ENCODE results near the gene NRGN. TPM values are rescaled to one million over a fixed set of nuclear protein-coding genes. Genes with fewer than 3 reads are reported as not detected.

The NRGN gene
- polyA plus RNA-seq, 1 experiment = 3.4 TPM

- H3K27me3 ChIP-seq (ENCODE audit: control insufficient read depth, insufficient read depth, low read length) = peaks cover 15% of the 10 kb centered on the region
- TF ChIP-seq, protein P1, sequence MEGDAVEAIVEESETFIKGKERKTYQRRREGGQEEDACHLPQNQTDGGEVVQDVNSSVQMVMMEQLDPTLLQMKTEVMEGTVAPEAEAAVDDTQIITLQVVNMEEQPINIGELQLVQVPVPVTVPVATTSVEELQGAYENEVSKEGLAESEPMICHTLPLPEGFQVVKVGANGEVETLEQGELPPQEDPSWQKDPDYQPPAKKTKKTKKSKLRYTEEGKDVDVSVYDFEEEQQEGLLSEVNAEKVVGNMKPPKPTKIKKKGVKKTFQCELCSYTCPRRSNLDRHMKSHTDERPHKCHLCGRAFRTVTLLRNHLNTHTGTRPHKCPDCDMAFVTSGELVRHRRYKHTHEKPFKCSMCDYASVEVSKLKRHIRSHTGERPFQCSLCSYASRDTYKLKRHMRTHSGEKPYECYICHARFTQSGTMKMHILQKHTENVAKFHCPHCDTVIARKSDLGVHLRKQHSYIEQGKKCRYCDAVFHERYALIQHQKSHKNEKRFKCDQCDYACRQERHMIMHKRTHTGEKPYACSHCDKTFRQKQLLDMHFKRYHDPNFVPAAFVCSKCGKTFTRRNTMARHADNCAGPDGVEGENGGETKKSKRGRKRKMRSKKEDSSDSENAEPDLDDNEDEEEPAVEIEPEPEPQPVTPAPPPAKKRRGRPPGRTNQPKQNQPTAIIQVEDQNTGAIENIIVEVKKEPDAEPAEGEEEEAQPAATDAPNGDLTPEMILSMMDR (IDR thresholded peaks at IDR 0.05; ENCODE audit: low read depth, low read length) = no peak
- POLR2A ChIA-PET = interaction anchor here (0.6 kb wide), 1 partner anchor 65 kb away, joined by 3 read pairs; the partner anchor contains the start of gene SPA17
- DNase-seq (ENCODE audit: low read depth, low spot score) = no peak
- peak overlapping the region; percentile 65 for H3K4me3 ChIP-seq (ENCODE audit: low read depth, low read length)
- H3K9me3 ChIP-seq (ENCODE audit: control insufficient read depth, insufficient read depth, low read length) = no peaks in the 10 kb centered on the region; the same call in 1 of the 2 replicates
- no peak overlapping the region for H3K27ac ChIP-seq (ENCODE audit: low read depth, low read length)
- CTCF ChIA-PET = interaction anchor here (0.9 to 3.1 kb wide), 9 partner anchors 10 to 95 kb away, joined by 4 to 19 read pairs (median 6); partner anchors contain the start of gene ESAM
Observed at GRCh38 chr11:124738713-124739478, 846 bp upstream of the NRGN start.

DNA sequence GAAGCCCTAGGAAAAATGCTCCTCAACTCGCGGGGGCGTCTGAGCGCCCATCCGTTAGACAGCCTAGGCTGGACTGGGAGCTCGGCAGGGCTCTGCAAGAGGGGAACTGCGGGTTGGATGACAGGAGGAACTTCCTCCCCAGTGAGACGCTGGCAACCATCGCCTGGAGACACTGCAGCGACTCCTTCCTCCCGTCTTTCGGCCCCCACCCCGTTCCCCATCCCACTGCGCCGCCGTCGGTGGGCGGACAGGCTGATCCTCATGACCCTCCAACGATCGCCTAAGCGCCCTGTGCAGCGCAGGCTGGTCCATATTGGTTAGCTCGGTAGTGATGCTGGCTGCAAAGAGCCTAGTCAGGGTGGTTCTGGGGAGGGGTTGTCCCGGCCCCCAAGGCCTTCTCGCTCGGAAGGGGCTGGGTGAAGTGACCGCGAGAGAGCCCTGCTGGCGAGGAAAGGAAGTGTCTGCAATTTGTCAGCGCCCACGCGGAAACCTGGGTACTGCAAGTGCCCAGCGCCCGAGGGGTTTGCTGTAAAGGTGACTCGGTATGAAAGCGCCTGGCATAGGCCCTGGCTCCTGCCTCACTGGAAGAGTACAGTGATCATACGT lies 638 bp downstream of the NRGN start:
- no peak overlapping the region for H3K27ac ChIP-seq (ENCODE audit: low read depth, low read length)
- POLR2A ChIA-PET = interaction anchor here (0.6 to 1.4 kb wide), 2 partner anchors 67 to 81 kb away, joined by 4 to 7 read pairs; partner anchors contain the start of genes SIAE and SPA17
- H3K9me3 ChIP-seq (ENCODE audit: control insufficient read depth, insufficient read depth, low read length) = peaks cover 2% of the 10 kb centered on the region; the same call in 1 of the 2 replicates
- TF ChIP-seq, protein P1 (IDR thresholded peaks at IDR 0.05; ENCODE audit: low read depth, low read length) = peak; percentile 55
- peaks cover 15% of the 10 kb centered on the region for H3K27me3 ChIP-seq (ENCODE audit: control insufficient read depth, insufficient read depth, low read length)
- DNase-seq (ENCODE audit: low read depth, low spot score) = no peak
- CTCF ChIA-PET = interaction anchor here (0.6 to 3.1 kb wide), 10 partner anchors 9 to 187 kb away, joined by 3 to 16 read pairs (median 4); partner anchors contain the start of gene ESAM
- peak overlapping the region; percentile 65 for H3K4me3 ChIP-seq (ENCODE audit: low read depth, low read length)

DNA sequence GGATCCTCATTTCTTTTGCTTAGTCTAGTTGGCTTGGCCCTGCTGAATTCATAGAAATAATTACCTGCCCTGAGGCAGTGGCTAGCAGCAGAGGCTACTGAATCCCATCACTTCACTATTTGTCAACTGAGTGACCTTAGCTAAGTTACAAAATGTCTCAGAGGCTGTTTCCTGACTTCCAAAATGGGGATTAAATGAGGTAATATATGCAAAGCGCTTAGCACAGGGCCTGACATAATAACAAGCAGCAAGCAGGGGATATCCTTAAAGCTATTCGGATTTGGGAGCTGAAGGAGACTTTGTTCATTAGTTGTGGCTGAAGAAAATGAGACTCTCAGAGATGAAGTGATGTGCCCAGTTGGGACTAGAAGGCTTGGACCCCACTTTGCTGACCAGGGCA lies 2.8 kb downstream of the NRGN start:
- POLR2A ChIA-PET = no interaction called here
- no peak overlapping the region for H3K27ac ChIP-seq (ENCODE audit: low read depth, low read length)
- CTCF ChIA-PET = interaction anchor here (0.7 to 1.1 kb wide), 2 partner anchors 51 to 94 kb away, joined by 3 to 4 read pairs; no protein-coding TSS in a partner anchor
- H3K27me3 ChIP-seq (ENCODE audit: control insufficient read depth, insufficient read depth, low read length) = peaks cover 4% of the 10 kb centered on the region
- H3K9me3 ChIP-seq (ENCODE audit: control insufficient read depth, insufficient read depth, low read length) = peaks cover 3% of the 10 kb centered on the region; the same call in 1 of the 2 replicates
- no peak for DNase-seq (ENCODE audit: low read depth, low spot score)
- no peak overlapping the region for H3K4me3 ChIP-seq (ENCODE audit: low read depth, low read length)
- TF ChIP-seq, protein P1 (IDR thresholded peaks at IDR 0.05; ENCODE audit: low read depth, low read length) = no peak

DNA sequence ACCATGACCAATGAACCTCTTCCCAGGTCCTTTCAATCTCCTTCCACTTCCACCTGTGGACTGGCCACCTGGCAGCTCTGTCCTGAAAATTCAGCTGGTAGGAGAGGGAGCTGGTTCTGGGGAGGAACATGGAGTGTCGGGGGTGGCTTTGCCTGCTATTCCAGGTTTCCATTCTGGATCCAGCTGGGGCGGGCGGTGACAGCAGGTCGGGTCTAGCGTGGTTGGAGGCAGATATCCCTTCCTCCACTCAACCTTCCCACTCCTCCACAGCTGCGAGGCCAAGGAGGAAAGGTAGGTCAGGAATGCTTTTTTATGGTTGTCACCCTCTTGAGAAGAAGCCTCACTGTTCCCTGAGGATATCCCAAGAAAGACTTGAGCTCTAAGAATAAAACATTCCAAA lies 3.3 kb downstream of the NRGN start:
- Histone ChIP-seq H3K27ac (ENCODE audit: low read depth, low read length) (no peak overlapping the region), H3K9me3 (ENCODE audit: control insufficient read depth, insufficient read depth, low read length) (peaks cover 3% of the 10 kb centered on the region; the same call in 1 of the 2 replicates), H3K27me3 (ENCODE audit: control insufficient read depth, insufficient read depth, low read length) (no peaks in the 10 kb centered on the region), H3K4me3 (ENCODE audit: low read depth, low read length) (no peak overlapping the region)
- TF ChIP-seq, protein P1 (IDR thresholded peaks at IDR 0.05; ENCODE audit: low read depth, low read length) = no peak
- CTCF ChIA-PET = interaction anchor here (0.5 to 1.9 kb wide), 4 partner anchors 15 to 1725 kb away, joined by 3 to 7 read pairs (median 3); no protein-coding TSS in a partner anchor
- DNase-seq (ENCODE audit: low read depth, low spot score) = no peak
- POLR2A ChIA-PET = no interaction called here

All from AG04450 (cell line).